Measurements from ENCODE around the gene MAD1L1.

DNA sequence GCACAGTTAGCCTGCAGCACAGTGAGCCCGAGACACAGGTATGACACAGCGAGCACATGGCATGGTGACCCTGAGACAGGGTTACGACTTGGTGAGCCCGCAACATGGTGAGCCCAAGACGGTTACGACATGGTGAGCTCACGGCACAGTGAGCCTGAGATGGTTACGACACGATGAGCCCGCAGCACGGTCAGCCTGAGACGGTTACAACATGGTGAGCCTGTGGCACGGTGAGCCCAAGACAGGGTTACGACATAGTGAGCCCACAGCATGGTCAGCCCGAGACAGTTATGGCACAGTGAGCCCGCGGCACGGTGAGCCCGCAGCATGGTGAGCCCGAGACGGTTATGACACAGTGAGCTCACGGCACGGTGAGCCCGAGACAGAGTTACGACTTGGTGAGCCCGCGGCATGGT is 156.1 kb downstream of the MAD1L1 start:
- TF ChIP-seq, protein P1, sequence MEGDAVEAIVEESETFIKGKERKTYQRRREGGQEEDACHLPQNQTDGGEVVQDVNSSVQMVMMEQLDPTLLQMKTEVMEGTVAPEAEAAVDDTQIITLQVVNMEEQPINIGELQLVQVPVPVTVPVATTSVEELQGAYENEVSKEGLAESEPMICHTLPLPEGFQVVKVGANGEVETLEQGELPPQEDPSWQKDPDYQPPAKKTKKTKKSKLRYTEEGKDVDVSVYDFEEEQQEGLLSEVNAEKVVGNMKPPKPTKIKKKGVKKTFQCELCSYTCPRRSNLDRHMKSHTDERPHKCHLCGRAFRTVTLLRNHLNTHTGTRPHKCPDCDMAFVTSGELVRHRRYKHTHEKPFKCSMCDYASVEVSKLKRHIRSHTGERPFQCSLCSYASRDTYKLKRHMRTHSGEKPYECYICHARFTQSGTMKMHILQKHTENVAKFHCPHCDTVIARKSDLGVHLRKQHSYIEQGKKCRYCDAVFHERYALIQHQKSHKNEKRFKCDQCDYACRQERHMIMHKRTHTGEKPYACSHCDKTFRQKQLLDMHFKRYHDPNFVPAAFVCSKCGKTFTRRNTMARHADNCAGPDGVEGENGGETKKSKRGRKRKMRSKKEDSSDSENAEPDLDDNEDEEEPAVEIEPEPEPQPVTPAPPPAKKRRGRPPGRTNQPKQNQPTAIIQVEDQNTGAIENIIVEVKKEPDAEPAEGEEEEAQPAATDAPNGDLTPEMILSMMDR (IDR thresholded peaks at IDR 0.05): no peak
- TF ChIP-seq POLR2A (IDR thresholded peaks at IDR 0.05): no peak
